RWPE2 (cell line): ENCODE results near the gene KDR.

Experiments used
- ATAC-seq: fragments of 200-7000 bp; cut with Tn5 transposase; 3 replicates; pipeline ENCODE4 v1.9.1; 2021; ENCODE audit warnings: low read depth
- DNase-seq: peaks from one replicate; pipeline ENCODE4 v3.0.0-alpha.2; 2020; ENCODE audit warnings: low spot score
- H3K27ac ChIP-seq: fragments of 450-650 bp; 2 replicates; pipeline ENCODE4 v1.5.1; 2017; ENCODE audit warnings: mild to moderate bottlenecking; ENCODE audit not compliant: poor library complexity, severe bottlenecking
- H3K27me3 ChIP-seq: fragments of 250-450 bp; sonication (Bioruptor Pico); 2 replicates; pipeline ENCODE4 v1.5.1; 2021; ENCODE audit warnings: mild to moderate bottlenecking, moderate library complexity; ENCODE audit not compliant: insufficient read depth, poor library complexity, severe bottlenecking
- H3K36me3 ChIP-seq: fragments of 250-450 bp; sonication (Bioruptor Pico); 2 replicates; pipeline ENCODE4 v1.5.1; 2020; ENCODE audit warnings: low read depth, mild to moderate bottlenecking, moderate library complexity
- H3K4me1 ChIP-seq: fragments of 250-450 bp; sonication (Bioruptor Pico); 2 replicates; pipeline ENCODE4 v1.5.1; 2021; ENCODE audit warnings: mild to moderate bottlenecking, moderate library complexity; ENCODE audit not compliant: insufficient read depth, poor library complexity, severe bottlenecking
- H3K4me3 ChIP-seq: fragments of 250-450 bp; sonication (Bioruptor Pico); 2 replicates; pipeline ENCODE4 v1.5.1; 2021; ENCODE audit warnings: mild to moderate bottlenecking, moderate library complexity; ENCODE audit not compliant: severe bottlenecking
- H3K9me3 ChIP-seq: fragments of 250-450 bp; sonication (Bioruptor Pico); 2 replicates; pipeline ENCODE4 v1.5.1; 2021; ENCODE audit warnings: mild to moderate bottlenecking, moderate library complexity; ENCODE audit not compliant: severe bottlenecking
- CTCF ChIP-seq: fragments of 450-650 bp; IDR thresholded peaks from one replicate; pipeline ENCODE4 v1.5.1; 2017; ENCODE audit warnings: mild to moderate bottlenecking, moderate library complexity; ENCODE audit not compliant: poor library complexity, severe bottlenecking

The KDR gene

DNA sequence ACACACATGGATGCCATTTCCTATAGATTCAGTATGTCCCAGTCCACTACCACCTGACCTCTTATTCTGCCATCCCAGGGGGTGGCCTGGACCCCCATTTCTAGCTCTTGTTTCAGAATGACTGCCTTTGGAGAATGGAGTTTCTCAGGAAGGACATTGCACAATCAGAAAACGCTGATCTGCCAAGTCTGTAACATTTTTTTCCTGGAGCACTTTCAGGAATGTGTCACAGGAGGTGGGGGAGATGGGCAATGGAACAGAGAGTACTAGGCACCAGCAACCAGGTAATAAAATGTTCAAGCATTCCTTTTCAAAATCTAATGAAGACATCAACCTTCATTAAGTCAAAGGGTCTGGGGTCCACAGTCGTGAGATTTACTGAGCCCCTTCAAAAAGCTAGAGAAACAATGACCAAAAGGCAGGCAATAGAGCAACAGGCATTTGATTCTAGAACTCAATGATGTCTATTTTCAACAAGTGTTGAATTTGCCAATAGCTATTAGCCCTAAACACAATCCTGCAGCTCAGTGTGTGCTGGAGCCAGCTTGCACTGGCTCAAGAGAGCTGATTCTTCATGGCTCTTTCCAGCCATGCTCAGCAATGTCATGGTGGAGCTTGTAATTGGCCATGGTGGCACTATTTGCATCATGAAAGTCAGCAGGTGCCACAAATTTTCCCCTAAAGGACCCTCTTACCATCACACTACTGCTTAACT is 87.1 kb downstream of the KDR start:
- no peak overlapping the region for H3K4me3 ChIP-seq
- peaks cover 18% of the 10 kb centered on the region for H3K4me1 ChIP-seq
- TF ChIP-seq CTCF, result no peak
- peak; percentile 49; the same call in 2 of the 3 replicates for ATAC-seq
- H3K36me3 ChIP-seq, result no peaks in the 10 kb centered on the region
- H3K27me3 ChIP-seq, result no peaks in the 10 kb centered on the region
- no peak overlapping the region for H3K27ac ChIP-seq
- no peak for DNase-seq
- H3K9me3 ChIP-seq, result no peaks in the 10 kb centered on the region

GRCh38 chr4:55037728-55038127 is 87.7 kb downstream of the KDR start:
- Histone ChIP-seq H3K36me3 (no peaks in the 10 kb centered on the region), H3K27ac (no peak overlapping the region), H3K27me3 (no peaks in the 10 kb centered on the region), H3K4me1 (peaks cover 22% of the 10 kb centered on the region), H3K4me3 (no peak overlapping the region), H3K9me3 (no peaks in the 10 kb centered on the region)
- no peak for ATAC-seq
- TF ChIP-seq CTCF, result no peak
- DNase-seq, result no peak

DNA sequence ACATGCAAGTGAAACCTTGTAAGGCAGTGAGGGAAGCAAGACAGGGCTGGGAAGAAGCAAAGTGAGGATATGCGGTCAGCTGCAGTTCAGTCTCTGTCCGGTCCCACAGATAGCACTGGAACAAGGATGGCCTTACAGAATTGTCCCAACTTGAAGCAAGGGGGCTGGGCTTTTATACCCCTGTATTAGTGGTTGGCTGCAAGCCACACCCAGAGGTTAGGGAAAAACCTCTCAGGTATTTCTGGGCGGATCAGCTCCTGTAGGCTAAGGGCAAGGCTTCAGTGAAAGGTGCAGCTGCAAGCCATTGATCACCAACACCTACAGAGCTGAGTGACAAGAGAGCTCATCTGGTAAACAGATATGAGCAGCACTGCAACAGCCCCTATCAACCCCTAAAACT is 89.0 kb downstream of the KDR start:
- ATAC-seq (0 out of 3 replicates have a peak, but pooled peaks have one; percentile 38), DNase-seq (no peak)
- peaks cover 22% of the 10 kb centered on the region for H3K4me1 ChIP-seq
- H3K4me3 ChIP-seq, result no peak overlapping the region
- no peaks in the 10 kb centered on the region for H3K9me3 ChIP-seq
- H3K27ac ChIP-seq, result peak overlapping the region; percentile 15
- TF ChIP-seq CTCF, result no peak
- no peaks in the 10 kb centered on the region for H3K36me3 ChIP-seq
- H3K27me3 ChIP-seq, result no peaks in the 10 kb centered on the region

DNA sequence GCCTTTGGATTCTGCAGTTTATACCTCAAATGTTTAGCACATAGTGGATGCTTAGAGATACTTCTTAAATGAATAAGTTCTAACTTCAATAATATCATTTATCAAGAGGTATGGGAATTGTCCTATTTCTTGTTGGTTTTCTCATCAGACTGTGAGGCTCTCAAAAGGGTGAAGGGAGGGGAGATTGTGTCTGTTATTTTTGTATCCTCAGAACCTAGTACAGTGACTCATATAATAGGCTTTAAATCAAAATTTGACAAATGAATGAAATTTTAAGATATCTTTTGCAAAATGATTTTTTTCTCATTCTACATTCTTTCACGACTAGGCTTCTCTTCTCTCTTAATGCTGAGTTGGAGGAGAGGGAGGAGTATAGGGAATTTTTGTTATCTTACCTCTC is 89.5 kb downstream of the KDR start:
- no peaks in the 10 kb centered on the region for H3K36me3 ChIP-seq
- peak overlapping the region; percentile 15 for H3K27ac ChIP-seq
- H3K4me3 ChIP-seq, result no peak overlapping the region
- H3K4me1 ChIP-seq, result peaks cover 22% of the 10 kb centered on the region
- no peak for TF ChIP-seq CTCF
- DNase-seq (no peak), ATAC-seq (no peak)
- no peaks in the 10 kb centered on the region for H3K27me3 ChIP-seq
- no peaks in the 10 kb centered on the region for H3K9me3 ChIP-seq

- peaks cover 19% of the 10 kb centered on the region for H3K4me1 ChIP-seq
- ATAC-seq (peak; percentile 55; the same call in 2 of the 3 replicates), DNase-seq (no peak)
- TF ChIP-seq CTCF, result no peak
- H3K9me3 ChIP-seq, result no peaks in the 10 kb centered on the region
- H3K4me3 ChIP-seq, result no peak overlapping the region
- H3K27me3 ChIP-seq, result no peaks in the 10 kb centered on the region
- no peaks in the 10 kb centered on the region for H3K36me3 ChIP-seq
- peak overlapping the region; percentile 33 for H3K27ac ChIP-seq
Observed at GRCh38 chr4:55033296-55033695, 92.1 kb downstream of the KDR start.
